Measurements from ENCODE around the gene SLC39A11.

GRCh38 chr17:72687886-72688285 is 404.6 kb downstream of the SLC39A11 start:
- TF ChIP-seq EZH2phosphoT487 (IDR thresholded peaks at IDR 0.05) (no peak), CTCF (IDR thresholded peaks at IDR 0.05) (no peak)
